Type B pancreatic cell (in vitro differentiated cells): Measurements from ENCODE around the gene USP48. TPM values are rescaled to one million over a fixed set of nuclear protein-coding genes. Genes with fewer than 3 reads are reported as not detected.

Experiments
- DNase-seq: peaks from one replicate; pipeline ENCODE4 v3.0.0; 2021; ENCODE audit warnings: mixed read lengths; ENCODE audit not compliant: unreplicated experiment; ENCODE audit errors: extremely low spot score
- H3K27ac Mint-ChIP-seq: 2 replicates; pipeline ENCODE4 v1.8.0; 2021; ENCODE audit warnings: mild to moderate bottlenecking, mixed read lengths
- H3K27me3 Mint-ChIP-seq: 2 replicates; pipeline ENCODE4 v1.8.0; 2021; ENCODE audit warnings: mixed read lengths
- H3K36me3 Mint-ChIP-seq: 2 replicates; pipeline ENCODE4 v1.8.0; 2021; ENCODE audit warnings: mixed read lengths
- H3K4me1 Mint-ChIP-seq: one replicate; pipeline ENCODE4 v1.8.0; 2021; ENCODE audit warnings: mixed read lengths; ENCODE audit not compliant: unreplicated experiment
- H3K4me3 Mint-ChIP-seq: 2 replicates; pipeline ENCODE4 v1.8.0; 2021; ENCODE audit warnings: mild to moderate bottlenecking, mixed read lengths
- H3K9me3 Mint-ChIP-seq: 2 replicates; pipeline ENCODE4 v1.8.0; 2021; ENCODE audit warnings: mixed read lengths
- total RNA-seq: library from RNA; stranded (reverse); gene quantifications from 2 replicates; pipeline ENCODE4 v1.2.1, GENCODE V29; 2021; ENCODE audit warnings: low replicate concordance
- TF ChIP-seq, protein P1 (sequence below): fragments of 200-600 bp; sonication (generic); conservative IDR thresholded peaks from 2 replicates; pipeline ENCODE4 v1.5.0; 2021; ENCODE audit warnings: antibody characterized with exemption, mild to moderate bottlenecking

USP48 gene
- total RNA-seq, 1 donor from 2014 or later, result 66.7 TPM

DNA sequence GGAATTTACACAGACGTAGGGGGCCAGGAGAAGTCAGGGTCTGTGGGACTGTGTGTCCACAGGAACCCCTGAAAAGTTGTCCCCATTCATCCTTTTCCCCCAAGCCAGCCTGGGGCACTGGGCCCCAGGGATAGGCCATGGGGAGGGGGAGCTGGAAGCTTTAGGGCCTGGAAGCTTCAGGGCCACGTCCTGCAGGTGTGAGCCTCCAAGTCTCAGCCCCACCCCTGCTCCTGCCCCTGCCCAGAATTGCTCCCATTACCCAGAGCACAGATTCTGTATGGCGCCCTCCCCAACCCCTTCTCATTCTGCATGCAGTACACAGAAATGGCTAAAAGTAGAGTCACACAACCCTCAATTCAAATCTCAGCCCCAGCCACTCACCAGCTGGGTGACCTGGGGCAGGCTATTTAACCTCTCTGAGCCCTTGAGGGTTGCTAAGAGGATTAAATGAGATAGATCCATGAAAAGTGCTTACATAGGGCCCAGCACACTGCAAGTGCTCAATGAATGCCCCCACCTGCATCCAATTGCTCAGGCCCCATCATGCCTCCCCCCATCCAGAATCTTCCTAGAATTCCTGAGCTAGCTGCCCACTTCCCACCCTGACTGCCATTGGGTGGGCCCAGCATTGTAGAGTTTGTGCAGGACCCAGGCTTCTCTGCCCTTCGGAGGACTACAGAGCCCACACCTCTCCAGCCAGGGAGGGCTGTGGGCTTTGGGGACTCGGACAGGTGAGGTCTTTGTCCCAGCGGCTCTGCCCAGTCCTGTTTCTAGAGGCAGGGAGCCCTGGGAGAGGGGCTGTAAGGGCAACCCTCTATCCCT lies 120.3 kb downstream of the USP48 start:
- no peak overlapping the region for H3K4me3 Mint-ChIP-seq

DNA sequence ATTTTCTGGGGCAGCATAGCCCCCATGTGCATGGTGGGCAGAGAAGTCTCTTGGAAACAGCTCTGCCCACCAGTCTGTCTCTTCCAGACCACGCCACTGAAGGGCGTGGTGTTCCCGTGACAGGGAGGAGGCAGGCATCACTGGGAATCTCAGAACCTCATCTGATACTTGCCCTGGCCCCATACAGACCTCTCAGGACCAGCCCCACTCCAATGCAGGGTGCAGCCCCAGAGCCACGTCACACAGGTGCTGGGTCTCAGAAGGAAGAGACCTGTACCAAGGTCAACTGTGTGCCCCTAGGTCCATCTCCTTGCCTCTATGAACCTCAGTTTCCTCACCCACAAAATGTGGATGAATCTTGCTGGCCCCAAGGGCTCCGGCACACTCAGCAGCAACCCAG lies 121.1 kb downstream of the USP48 start:
- H3K4me1 Mint-ChIP-seq, result peaks cover 9% of the 10 kb centered on the region
- peaks cover 39% of the 10 kb centered on the region for H3K27me3 Mint-ChIP-seq

More for the DNA sequence above, 120.3 kb downstream of the USP48 start:
- no peaks in the 10 kb centered on the region for H3K36me3 Mint-ChIP-seq
- DNase-seq, result no peak
- H3K9me3 Mint-ChIP-seq, result no peaks in the 10 kb centered on the region
- peaks cover 11% of the 10 kb centered on the region for H3K4me1 Mint-ChIP-seq
- TF ChIP-seq, protein P1, sequence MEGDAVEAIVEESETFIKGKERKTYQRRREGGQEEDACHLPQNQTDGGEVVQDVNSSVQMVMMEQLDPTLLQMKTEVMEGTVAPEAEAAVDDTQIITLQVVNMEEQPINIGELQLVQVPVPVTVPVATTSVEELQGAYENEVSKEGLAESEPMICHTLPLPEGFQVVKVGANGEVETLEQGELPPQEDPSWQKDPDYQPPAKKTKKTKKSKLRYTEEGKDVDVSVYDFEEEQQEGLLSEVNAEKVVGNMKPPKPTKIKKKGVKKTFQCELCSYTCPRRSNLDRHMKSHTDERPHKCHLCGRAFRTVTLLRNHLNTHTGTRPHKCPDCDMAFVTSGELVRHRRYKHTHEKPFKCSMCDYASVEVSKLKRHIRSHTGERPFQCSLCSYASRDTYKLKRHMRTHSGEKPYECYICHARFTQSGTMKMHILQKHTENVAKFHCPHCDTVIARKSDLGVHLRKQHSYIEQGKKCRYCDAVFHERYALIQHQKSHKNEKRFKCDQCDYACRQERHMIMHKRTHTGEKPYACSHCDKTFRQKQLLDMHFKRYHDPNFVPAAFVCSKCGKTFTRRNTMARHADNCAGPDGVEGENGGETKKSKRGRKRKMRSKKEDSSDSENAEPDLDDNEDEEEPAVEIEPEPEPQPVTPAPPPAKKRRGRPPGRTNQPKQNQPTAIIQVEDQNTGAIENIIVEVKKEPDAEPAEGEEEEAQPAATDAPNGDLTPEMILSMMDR, result no peak
- H3K27ac Mint-ChIP-seq, result no peak overlapping the region
- peaks cover 42% of the 10 kb centered on the region for H3K27me3 Mint-ChIP-seq

DNA sequence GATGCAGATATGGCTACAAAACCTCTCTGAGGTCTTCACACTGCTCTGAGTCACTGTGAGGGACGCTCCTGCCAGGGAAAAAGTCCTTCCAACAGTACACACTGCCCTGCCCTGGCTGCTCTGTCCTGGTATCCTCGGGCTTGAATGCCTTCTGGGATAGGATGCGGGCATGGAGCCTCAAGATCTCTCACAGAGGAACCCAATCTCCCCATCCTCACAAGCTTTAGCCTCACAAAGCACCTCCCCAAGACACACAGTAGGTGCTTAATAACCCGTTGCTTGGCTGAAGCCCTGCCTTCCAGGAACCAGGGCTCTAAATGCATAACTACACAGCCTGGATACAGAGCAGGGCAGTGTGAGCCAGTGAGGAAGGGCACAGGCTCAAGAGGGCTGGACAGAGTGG lies 123.0 kb downstream of the USP48 start:
- H3K27me3 Mint-ChIP-seq, result peaks cover 36% of the 10 kb centered on the region
- TF ChIP-seq, protein P1, result no peak
- DNase-seq, result no peak
- no peaks in the 10 kb centered on the region for H3K36me3 Mint-ChIP-seq
- H3K4me1 Mint-ChIP-seq, result peaks cover 4% of the 10 kb centered on the region
- H3K4me3 Mint-ChIP-seq, result peak overlapping the region; percentile 60
- H3K27ac Mint-ChIP-seq, result no peak overlapping the region
- no peaks in the 10 kb centered on the region for H3K9me3 Mint-ChIP-seq

More for the DNA sequence above, 121.1 kb downstream of the USP48 start:
- DNase-seq, result no peak
- Mint-ChIP-seq H3K9me3 (no peaks in the 10 kb centered on the region), H3K27ac (no peak overlapping the region), H3K4me3 (no peak overlapping the region), H3K36me3 (no peaks in the 10 kb centered on the region)
- TF ChIP-seq, protein P1, result no peak

DNA sequence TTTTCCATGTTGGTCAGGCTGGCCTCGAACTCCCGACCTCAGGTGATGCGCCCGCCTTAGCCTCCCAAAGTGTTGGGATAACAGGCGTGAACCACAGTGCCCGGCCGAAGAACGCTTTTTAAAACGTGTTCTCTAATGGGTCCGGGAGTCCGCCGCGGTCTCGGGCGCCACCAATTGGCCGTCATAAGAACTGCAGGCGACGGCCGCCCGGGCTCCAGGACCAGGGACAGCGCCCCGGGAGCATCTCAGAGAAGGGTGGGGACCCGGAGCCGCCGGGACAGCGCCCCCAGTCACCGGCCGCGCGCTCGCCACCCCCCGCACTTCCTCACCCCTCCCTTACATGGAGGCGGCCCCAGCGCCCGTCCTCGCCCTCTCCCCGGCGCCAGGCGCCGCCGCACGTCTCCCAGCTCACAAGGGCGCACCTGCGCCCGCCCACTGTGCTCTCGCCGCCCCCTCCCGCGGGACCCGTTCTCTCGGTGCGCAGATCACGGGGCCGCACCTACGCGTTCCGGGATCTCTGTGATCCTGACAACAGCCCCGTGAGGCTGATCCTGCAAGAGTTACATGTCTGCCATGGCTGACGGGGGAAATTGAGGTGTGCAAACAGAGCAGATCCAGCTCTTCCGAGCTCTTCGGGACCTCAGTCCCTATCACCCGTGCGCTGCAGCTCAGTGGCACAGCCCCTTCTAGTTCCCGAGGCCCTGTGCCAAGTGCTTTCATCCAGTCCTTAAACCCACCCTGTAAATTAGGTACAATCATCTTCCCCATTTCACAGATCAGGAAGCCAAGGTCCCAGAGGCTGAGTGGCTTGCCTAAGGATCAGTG lies 123.6 kb downstream of the USP48 start:
- Mint-ChIP-seq H3K4me1 (peaks cover under 1% of the 10 kb centered on the region), H3K27ac (no peak overlapping the region), H3K9me3 (no peaks in the 10 kb centered on the region), H3K36me3 (no peaks in the 10 kb centered on the region), H3K4me3 (peak overlapping the region; percentile 60), H3K27me3 (peaks cover 37% of the 10 kb centered on the region)
- TF ChIP-seq, protein P1, result peak; percentile 98
- peak; percentile 89 for DNase-seq

DNA sequence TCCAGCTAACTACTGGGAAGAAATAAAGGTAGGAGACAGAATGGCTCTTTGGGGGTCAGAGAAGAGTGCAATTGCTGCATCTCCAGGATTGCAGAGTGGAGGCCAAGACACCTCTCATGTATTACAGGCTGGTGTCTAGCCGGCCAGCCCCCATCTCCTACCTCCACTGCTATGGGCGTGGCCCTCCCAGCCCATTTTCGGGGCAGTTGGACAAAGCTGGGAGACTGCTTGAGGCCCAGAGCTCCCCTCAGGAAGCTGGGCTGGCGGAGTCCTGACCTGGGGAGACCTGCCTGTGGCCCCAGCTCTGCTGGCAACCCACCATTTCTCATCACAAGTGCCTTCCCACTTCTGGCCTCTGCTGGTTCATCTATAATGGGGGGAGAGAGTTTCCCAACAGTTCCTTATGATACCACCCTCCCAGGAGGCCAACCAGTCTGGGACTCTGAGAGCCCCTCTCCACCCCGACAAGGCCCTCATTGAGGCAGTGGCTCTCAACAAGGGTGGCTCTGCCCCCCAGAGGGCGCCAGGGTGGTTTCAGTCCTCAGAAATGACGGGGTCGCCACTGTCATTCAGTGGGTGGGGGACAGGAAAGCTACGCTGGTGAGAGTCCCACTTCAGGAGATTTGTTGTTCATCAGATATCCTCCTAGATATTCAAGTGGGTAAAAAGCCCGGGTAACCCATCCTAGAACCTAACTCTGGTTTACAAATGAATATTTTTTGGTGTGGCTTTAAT lies 125.3 kb downstream of the USP48 start:
- Mint-ChIP-seq H3K4me3 (no peak overlapping the region), H3K4me1 (peaks cover 2% of the 10 kb centered on the region), H3K27me3 (peaks cover 46% of the 10 kb centered on the region), H3K27ac (no peak overlapping the region), H3K9me3 (no peaks in the 10 kb centered on the region), H3K36me3 (no peaks in the 10 kb centered on the region)
- no peak for DNase-seq
- TF ChIP-seq, protein P1, result no peak
